Kidney (tissue), 14 donors: Measurements from ENCODE around the gene PPA1. TPM values are rescaled to one million over a fixed set of nuclear protein-coding genes. Genes with fewer than 3 reads are reported as not detected.

ENCODE experiments used
- DNase-seq, 5 donors: peaks; one replicate each; pipeline ENCODE4 v3.0.0-alpha.2; 2013 to 2020
- FAIRE-seq: peaks from 2 replicates; lab custom pipeline; 2012; peaks lifted over from hg19 to GRCh38; lab: Jason Lieb, UNC
- H3K27ac ChIP-seq, 2 donors: one replicate each; pipeline ENCODE4 v1.7.0; 2013; ENCODE audit warnings: low read depth in 2 of 2, low read length in 2 of 2, inconsistent platforms in 1 of 2
- H3K27me3 ChIP-seq: one replicate; pipeline ENCODE4 v1.7.1; 2013; ENCODE audit warnings: low read length, inconsistent platforms; ENCODE audit not compliant: control insufficient read depth, insufficient read depth
- H3K36me3 ChIP-seq, 3 donors: one replicate each; pipeline versions ENCODE4 v1.7.0 to v1.7.1; 2013; ENCODE audit warnings: low read length in 3 of 3, control low read depth in 1 of 3, inconsistent platforms in 1 of 3; ENCODE audit not compliant: insufficient read depth in 3 of 3, control insufficient read depth in 2 of 3
- H3K4me1 ChIP-seq, 3 donors: one replicate each; pipeline versions ENCODE4 v1.7.0 to v1.7.1; 2013; ENCODE audit warnings: low read length in 3 of 3, inconsistent platforms in 1 of 3, low read depth in 1 of 3; ENCODE audit not compliant: control insufficient read depth in 2 of 3, insufficient read depth in 2 of 3
- H3K4me3 ChIP-seq, 3 donors: one replicate each; pipeline versions ENCODE4 v1.7.0 to v1.8.1; 2013; ENCODE audit warnings: low read length in 3 of 3, control low read depth in 1 of 3, inconsistent platforms in 1 of 3
- H3K9ac ChIP-seq, 3 donors: one replicate each; pipeline versions ENCODE4 v1.7.0 to v1.7.1; 2013; ENCODE audit warnings: low read length in 3 of 3, control low read depth in 1 of 3, inconsistent platforms in 1 of 3
- H3K9me3 ChIP-seq, 3 donors: one replicate each; pipeline versions ENCODE4 v1.7.0 to v1.7.1; 2013; ENCODE audit warnings: low read length in 3 of 3, control low read depth in 1 of 3, inconsistent platforms in 1 of 3; ENCODE audit not compliant: control insufficient read depth in 2 of 3, insufficient read depth in 1 of 3
- intact Hi-C: fragments of 100-400 bp; cut with DNase I; formaldehyde crosslinking; loops from one replicate; pipeline ENCODE4 v1.11.1; 2022
- polyA plus RNA-seq: library from polyadenylated mRNA; stranded (reverse); fragments of 350-450 nt; fragmentation: Illumina TruSeq; extraction: RNeasy Lipid Tissue Mini Kit (QIAGEN cat#74804); gene quantifications from one replicate; pipeline ENCODE4 v1.2.3, GENCODE V29; 2014; ENCODE audit warnings: low read depth, low replicate concordance; ENCODE audit not compliant: insufficient read depth
- total RNA-seq: library from RNA; stranded (reverse); fragmentation: NEBNext Ultra II Directional; extraction: Animal tissue kit (Norgen Biotek cat#: 25700); gene quantifications from one replicate; pipeline ENCODE4 v1.2.1, GENCODE V29; 2021
- TF ChIP-seq, protein P1 (sequence below): IDR thresholded peaks from 3 replicates; pipeline ENCODE4 v1.5.1; 2012; ENCODE audit warnings: mild to moderate bottlenecking, moderate library complexity, borderline replicate concordance; ENCODE audit not compliant: insufficient read depth; ENCODE audit errors: extremely low read depth
- donor health status: control.
- donor health status: control.
- donor health status: control.
- donor health status: control.
- donor health status: control.
- donor health status: DM: yes; HTN: yes; CAD: no.
- donor health status: Normal renal cell carcinoma (clear cell type).

The PPA1 gene
- total and polyA plus RNA-seq, 2 donors from 2014 or later: 116 to 168 TPM

DNA sequence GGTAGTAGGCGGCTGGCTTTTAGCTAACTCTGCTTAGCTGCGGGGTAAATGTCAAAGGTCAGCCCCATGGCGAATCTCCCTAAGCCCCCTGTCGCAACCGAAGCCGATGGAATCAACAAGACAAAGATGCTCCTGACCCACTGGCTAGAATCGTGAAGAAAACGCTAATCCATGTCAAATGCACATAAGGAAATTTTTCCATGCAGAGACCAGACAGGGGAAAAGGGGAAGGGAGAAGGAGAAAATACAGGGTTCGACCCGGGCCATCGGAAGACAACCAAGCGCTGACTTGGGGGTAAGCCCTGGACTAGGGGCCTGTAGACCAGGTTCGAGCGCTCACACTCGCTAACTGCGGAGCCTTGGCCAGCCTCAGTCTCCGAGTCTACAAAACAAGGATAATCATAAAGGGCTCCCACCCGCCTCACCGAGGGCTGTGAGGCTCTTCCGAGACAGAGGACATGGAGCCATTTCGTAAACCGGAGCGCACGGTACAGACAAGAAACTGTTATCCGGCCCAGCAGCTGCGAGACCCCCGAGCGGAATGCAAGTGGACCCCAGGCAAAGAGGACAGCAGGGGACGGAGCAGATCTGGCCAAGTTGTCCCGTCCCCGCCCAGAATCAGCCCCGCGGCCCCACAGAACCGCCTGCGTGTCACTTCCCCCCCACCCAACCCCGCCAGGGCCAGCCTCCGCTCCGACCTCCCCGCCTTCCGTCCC lies 63.4 kb downstream of the PPA1 start:
- Histone ChIP-seq H3K9me3 (no peaks in the 10 kb centered on the region), H3K27me3 (no peaks in the 10 kb centered on the region), H3K27ac (peak overlapping the region; percentile 94), H3K4me3 (peak overlapping the region; percentile 87 to 98 (median 97)), H3K4me1 (peaks cover 0 to 12% (median 0%) of the 10 kb centered on the region in 3 donors), H3K36me3 (peaks cover 0 to 2% (median 0%) of the 10 kb centered on the region in 3 donors), H3K9ac (peak overlapping the region; percentile 71 to 98 (median 90))
- intact Hi-C loops: no loop called here
- TF ChIP-seq, protein P1, sequence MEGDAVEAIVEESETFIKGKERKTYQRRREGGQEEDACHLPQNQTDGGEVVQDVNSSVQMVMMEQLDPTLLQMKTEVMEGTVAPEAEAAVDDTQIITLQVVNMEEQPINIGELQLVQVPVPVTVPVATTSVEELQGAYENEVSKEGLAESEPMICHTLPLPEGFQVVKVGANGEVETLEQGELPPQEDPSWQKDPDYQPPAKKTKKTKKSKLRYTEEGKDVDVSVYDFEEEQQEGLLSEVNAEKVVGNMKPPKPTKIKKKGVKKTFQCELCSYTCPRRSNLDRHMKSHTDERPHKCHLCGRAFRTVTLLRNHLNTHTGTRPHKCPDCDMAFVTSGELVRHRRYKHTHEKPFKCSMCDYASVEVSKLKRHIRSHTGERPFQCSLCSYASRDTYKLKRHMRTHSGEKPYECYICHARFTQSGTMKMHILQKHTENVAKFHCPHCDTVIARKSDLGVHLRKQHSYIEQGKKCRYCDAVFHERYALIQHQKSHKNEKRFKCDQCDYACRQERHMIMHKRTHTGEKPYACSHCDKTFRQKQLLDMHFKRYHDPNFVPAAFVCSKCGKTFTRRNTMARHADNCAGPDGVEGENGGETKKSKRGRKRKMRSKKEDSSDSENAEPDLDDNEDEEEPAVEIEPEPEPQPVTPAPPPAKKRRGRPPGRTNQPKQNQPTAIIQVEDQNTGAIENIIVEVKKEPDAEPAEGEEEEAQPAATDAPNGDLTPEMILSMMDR: no peak
- DNase-seq (peak in 3 of 5 donors; percentile 19 to 57 (median 35)), FAIRE-seq (no peak)

DNA sequence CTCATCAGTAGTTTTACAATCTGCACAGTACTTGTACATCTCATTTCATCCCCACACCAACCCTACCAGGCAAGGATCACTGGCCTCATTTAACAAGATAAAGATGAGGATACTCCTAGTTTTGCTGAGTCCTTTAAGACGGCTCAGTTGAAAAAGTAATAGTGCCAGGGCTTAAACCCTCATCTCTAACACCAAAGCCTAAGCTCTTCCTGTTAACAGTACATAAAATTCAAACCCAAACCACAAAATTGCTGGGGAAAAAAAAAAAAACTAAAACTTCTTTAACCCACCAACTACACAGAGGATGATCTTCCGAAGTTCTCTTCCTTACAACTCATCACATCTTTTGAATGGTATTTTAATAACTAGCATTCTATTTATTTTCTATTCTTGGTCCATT lies 64.2 kb downstream of the PPA1 start:
- Histone ChIP-seq H3K9ac (peak overlapping the region; percentile 71 to 98 (median 90)), H3K27ac (no peak overlapping the region), H3K36me3 (peaks cover 0 to 2% (median 0%) of the 10 kb centered on the region in 3 donors), H3K4me3 (peak overlapping the region; percentile 22 to 98 (median 97)), H3K27me3 (no peaks in the 10 kb centered on the region), H3K9me3 (no peaks in the 10 kb centered on the region), H3K4me1 (peaks cover 0 to 10% (median 0%) of the 10 kb centered on the region in 3 donors)
- TF ChIP-seq, protein P1: no peak
- no peak for FAIRE-seq
- intact Hi-C loops: no loop called here
- DNase-seq: no peak

DNA sequence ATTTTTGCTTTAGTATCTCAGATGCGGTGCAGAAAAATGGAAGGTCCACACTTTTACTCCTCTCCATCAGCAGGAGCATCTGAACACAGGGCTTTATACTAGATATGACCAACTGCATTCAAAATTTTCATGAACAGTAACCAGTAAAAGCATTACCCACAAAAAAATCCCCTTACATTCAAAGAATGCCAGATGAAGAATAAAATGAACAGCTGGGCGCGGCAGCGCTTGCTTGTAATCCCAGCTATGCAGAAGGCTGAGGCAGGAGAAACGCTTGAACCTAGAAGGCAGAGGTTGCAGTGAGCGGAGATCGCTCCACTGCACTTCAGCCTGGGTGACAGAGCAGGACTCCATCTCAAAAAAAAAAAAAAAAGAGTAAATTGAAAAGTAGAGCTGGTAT lies 66.0 kb downstream of the PPA1 start:
- no peaks in the 10 kb centered on the region for H3K9me3 ChIP-seq
- H3K9ac ChIP-seq: no peak overlapping the region
- no peak for FAIRE-seq
- peaks cover 0 to 2% (median 0%) of the 10 kb centered on the region in 3 donors for H3K36me3 ChIP-seq
- no peaks in the 10 kb centered on the region for H3K27me3 ChIP-seq
- no peak for DNase-seq
- H3K27ac ChIP-seq: no peak overlapping the region
- intact Hi-C loops: no loop called here
- H3K4me1 ChIP-seq: peaks cover 0 to 12% (median 0%) of the 10 kb centered on the region in 3 donors
- TF ChIP-seq, protein P1: no peak
- H3K4me3 ChIP-seq: no peak overlapping the region
